Measurements from ENCODE around the gene ADAMTSL4. TPM values are rescaled to one million over a fixed set of nuclear protein-coding genes. Genes with fewer than 3 reads are reported as not detected.

Gene ADAMTSL4
- 1 to 10 TPM; 6.9 to 9.5 TPM for total RNA-seq
- long read RNA-seq, partial matches to known transcripts = 1 of 2 reads
- long read RNA-seq, other reads (novel, unspliced or antisense) = 1 of 2 reads

- peak in 1 of 2 donors; percentile 64 for DNase-seq
- intact Hi-C loops (cut with DNase I, micrococcal nuclease) = no loop called here
- ATAC-seq = peak; percentile 74
Measured at GRCh38 chr1:150548632-150549495, at the start of gene ADAMTSL4. Gene ADAMTSL4, plus strand, starts transcription at chr1:150549408. Its CDS starts 2,881 bp downstream, at chr1:150552289.

GRCh38 chr1:150505431-150505830, 43.8 kb upstream of the ADAMTSL4 start:
- DNase-seq = no peak
- ATAC-seq = no peak
- intact Hi-C loops (cut with DNase I, micrococcal nuclease) = no loop called here

- ATAC-seq (peak; percentile 91), DNase-seq (peak in 1 of 2 donors; percentile 48)
- intact Hi-C loops (cut with DNase I, micrococcal nuclease) = no loop called here
Measured at GRCh38 chr1:150507912-150508864, 41.0 kb upstream of the ADAMTSL4 start, which contains the start of gene ECM1. Gene ECM1, plus strand, starts transcription at chr1:150508109. Its CDS starts 101 bp downstream, at chr1:150508210.

GRCh38 chr1:150508982-150509381, 40.2 kb upstream of the ADAMTSL4 start:
- ATAC-seq = no peak
- no peak for DNase-seq
- intact Hi-C loops (cut with DNase I, micrococcal nuclease) = no loop called here

GRCh38 chr1:150511551-150511950, 37.7 kb upstream of the ADAMTSL4 start:
- intact Hi-C loops (cut with DNase I, micrococcal nuclease) = no loop called here
- DNase-seq = no peak
- no peak for ATAC-seq

- no peak for DNase-seq
- intact Hi-C loops (cut with DNase I, micrococcal nuclease) = no loop called here
- no peak for ATAC-seq
Measured at GRCh38 chr1:150511985-150512660, 37.1 kb upstream of the ADAMTSL4 start.

GRCh38 chr1:150512846-150513245, 36.4 kb upstream of the ADAMTSL4 start:
- DNase-seq (no peak), ATAC-seq (no peak)
- intact Hi-C loops (cut with DNase I, micrococcal nuclease) = no loop called here

GRCh38 chr1:150513351-150513791, 35.8 kb upstream of the ADAMTSL4 start:
- ATAC-seq (no peak), DNase-seq (no peak)
- intact Hi-C loops (cut with DNase I, micrococcal nuclease) = no loop called here

- ATAC-seq (no peak), DNase-seq (no peak)
- intact Hi-C loops (cut with DNase I, micrococcal nuclease) = no loop called here
Measured at GRCh38 chr1:150514260-150514659, 34.9 kb upstream of the ADAMTSL4 start.

GRCh38 chr1:150514913-150515327, 34.3 kb upstream of the ADAMTSL4 start:
- intact Hi-C loops (cut with DNase I, micrococcal nuclease) = no loop called here
- ATAC-seq (peak; percentile 3), DNase-seq (no peak)

- ATAC-seq (peak; percentile 97), DNase-seq (peak; percentile 96)
- intact Hi-C loops (cut with DNase I, micrococcal nuclease) = no loop called here
Measured at GRCh38 chr1:150515328-150516049, 33.7 kb upstream of the ADAMTSL4 start, which contains the start of gene FALEC. Gene FALEC, plus strand, starts transcription at chr1:150515752.

- DNase-seq (peak in 1 of 2 donors; percentile 35), ATAC-seq (peak; percentile 24)
- intact Hi-C loops (cut with DNase I, micrococcal nuclease) = no loop called here
Measured at GRCh38 chr1:150516050-150516591, 33.1 kb upstream of the ADAMTSL4 start.

GRCh38 chr1:150516616-150517015, 32.6 kb upstream of the ADAMTSL4 start:
- ATAC-seq (peak; percentile 35), DNase-seq (no peak)
- intact Hi-C loops (cut with DNase I, micrococcal nuclease) = no loop called here

- no peak for DNase-seq
- no peak for ATAC-seq
- intact Hi-C loops (cut with DNase I, micrococcal nuclease) = no loop called here
Measured at GRCh38 chr1:150521196-150521968, 27.8 kb upstream of the ADAMTSL4 start.

GRCh38 chr1:150525348-150525747, 23.9 kb upstream of the ADAMTSL4 start:
- intact Hi-C loops (cut with DNase I, micrococcal nuclease) = no loop called here
- no peak for DNase-seq
- ATAC-seq = no peak

GRCh38 chr1:150528196-150528595, 21.0 kb upstream of the ADAMTSL4 start:
- no peak for ATAC-seq
- intact Hi-C loops (cut with DNase I, micrococcal nuclease) = no loop called here
- DNase-seq = no peak

- DNase-seq (no peak), ATAC-seq (peak; percentile 71)
- intact Hi-C loops (cut with DNase I, micrococcal nuclease) = no loop called here
Measured at GRCh38 chr1:150529017-150529416, 20.2 kb upstream of the ADAMTSL4 start.

Measured in left colon (tissue), 2 donors.